ENCODE data around the gene NBR1. TPM values are rescaled to one million over a fixed set of nuclear protein-coding genes. Genes with fewer than 3 reads are reported as not detected.

NBR1 gene
- total and polyA plus RNA-seq, 2 of the 8 experiments (the other 6 are each of a cell fraction or from before 2014, with no cell fraction given) = 13.5 to 36.0 TPM

- TF ChIP-seq SAP30 (IDR thresholded peaks at IDR 0.05; ENCODE audit: insufficient read depth, insufficient replicate concordance, low read length) = peak; percentile 96
- TF ChIP-seq CBX8 (IDR thresholded peaks at IDR 0.05; ENCODE audit: borderline replicate concordance, low read depth, low read length) = no peak
- no peak for TF ChIP-seq SP1 (IDR thresholded peaks at IDR 0.05; ENCODE audit: low read depth, low read length)
- TF ChIP-seq SP2 (IDR thresholded peaks at IDR 0.05; ENCODE audit: low read length) = no peak
- TF ChIP-seq SIN3A (conservative IDR thresholded peaks at IDR 0.05 in 1 of 2, IDR thresholded peaks at IDR 0.05 in 1 of 2; ENCODE audit: low read depth in 1 of 2, low read length in 2 of 2) = 0 out of 4 replicates have a peak, but pooled peaks of 1 of the 2 experiments have one; percentile 7
- no peak for TF ChIP-seq YY1 (IDR thresholded peaks at IDR 0.05; ENCODE audit: low read depth, low read length)
- TF ChIP-seq HDAC6 (IDR thresholded peaks at IDR 0.05; ENCODE audit: low read depth, low read length) = no peak
- no peak for TF ChIP-seq RFX5 (IDR thresholded peaks at IDR 0.05; ENCODE audit: borderline replicate concordance, low read depth, low read length)
- TF ChIP-seq ASH2L (IDR thresholded peaks at IDR 0.05; ENCODE audit: low read length) = peak; percentile 50
- TF ChIP-seq JUND (IDR thresholded peaks at IDR 0.05; ENCODE audit: low read length) = no peak
- TF ChIP-seq CHD1 (IDR thresholded peaks at IDR 0.05; ENCODE audit: low read depth, low read length) = no peak
- TF ChIP-seq POU5F1 (IDR thresholded peaks at IDR 0.05; ENCODE audit: low read depth, low read length) = no peak
- no peak for TF ChIP-seq CHD2 (IDR thresholded peaks at IDR 0.05; ENCODE audit: low read length)
- TF ChIP-seq MAFK (IDR thresholded peaks at IDR 0.05; ENCODE audit: low read depth, low read length) = no peak
- TF ChIP-seq CEBPB (IDR thresholded peaks at IDR 0.05; ENCODE audit: low read depth, low read length) = no peak
Observed at GRCh38 chr17:43169561-43170139, 1.4 kb upstream of the NBR1 start (continued).
